OCI-LY1 (cell line): ENCODE data around the gene ZNFX1.

ENCODE experiments used
- H2AFZ ChIP-seq: fragments of 200-600 bp; sonication (generic), shearing (Covaris generic); 2 replicates; pipeline ENCODE4 v1.6.0; 2014; ENCODE audit warnings: antibody characterized with exemption, mild to moderate bottlenecking, low read length
- H3F3A ChIP-seq: fragments of 200-600 bp; sonication (generic), shearing (Covaris generic); 2 replicates; pipeline ENCODE4 v1.6.0; 2014; ENCODE audit warnings: mild to moderate bottlenecking, antibody characterized with exemption, low read length, moderate library complexity; ENCODE audit not compliant: insufficient read depth
- H3K27ac ChIP-seq: fragments of 200-600 bp; sonication (generic); 2 replicates; pipeline ENCODE4 v1.5.1; 2014; ENCODE audit warnings: low read length, mixed run types, mild to moderate bottlenecking, low read depth; ENCODE audit not compliant: poor library complexity, severe bottlenecking
- H3K27me3 ChIP-seq: fragments of 200-600 bp; sonication (generic); 2 replicates; pipeline ENCODE4 v1.6.0; 2014; ENCODE audit warnings: antibody characterized with exemption, mild to moderate bottlenecking, low read length, moderate library complexity; ENCODE audit not compliant: insufficient read depth
- H3K36me3 ChIP-seq: fragments of 200-600 bp; sonication (generic); 2 replicates; pipeline ENCODE4 v1.6.1; 2014; ENCODE audit warnings: mild to moderate bottlenecking, antibody characterized with exemption, low read length, moderate library complexity, mixed read lengths; ENCODE audit not compliant: insufficient read depth
- H3K4me1 ChIP-seq: fragments of 200-600 bp; sonication (generic); 2 replicates; pipeline ENCODE4 v1.5.1; 2014; ENCODE audit warnings: mild to moderate bottlenecking, low read length, moderate library complexity; ENCODE audit not compliant: insufficient read depth, severe bottlenecking
- H3K4me2 ChIP-seq: fragments of 200-600 bp; sonication (generic), shearing (Covaris generic); 2 replicates; pipeline ENCODE4 v1.6.1; 2014; ENCODE audit warnings: low read length
- H3K4me3 ChIP-seq: fragments of 200-600 bp; sonication (generic); 2 replicates; pipeline ENCODE4 v1.5.1; 2014; ENCODE audit warnings: low read length, low read depth, mild to moderate bottlenecking, mixed read lengths; ENCODE audit not compliant: poor library complexity, severe bottlenecking
- H3K79me2 ChIP-seq: fragments of 200-600 bp; shearing (Covaris generic); 2 replicates; pipeline ENCODE4 v1.6.1; 2016; ENCODE audit warnings: mixed run types, low read length, mixed read lengths; ENCODE audit not compliant: insufficient read depth
- H3K9ac ChIP-seq: fragments of 200-600 bp; sonication (generic), shearing (Covaris generic); 2 replicates; pipeline ENCODE4 v1.6.1; 2014; ENCODE audit warnings: mild to moderate bottlenecking, low read length, mixed read lengths
- H3K9me2 ChIP-seq: fragments of 200-600 bp; sonication (generic), shearing (Covaris generic); 2 replicates; pipeline ENCODE4 v1.6.1; 2014; ENCODE audit warnings: low read depth, mild to moderate bottlenecking, low read length, mixed read lengths
- H3K9me3 ChIP-seq: fragments of 200-600 bp; shearing (Covaris generic); 2 replicates; pipeline ENCODE4 v1.6.1; 2014; ENCODE audit warnings: low read length, mixed read lengths
- H4K20me1 ChIP-seq: fragments of 200-600 bp; sonication (generic), shearing (Covaris generic); 2 replicates; pipeline ENCODE4 v1.6.0; 2016; ENCODE audit warnings: mild to moderate bottlenecking, low read length; ENCODE audit not compliant: insufficient read depth
- CTCF ChIP-seq: fragments of 200-600 bp; sonication (generic), shearing (Covaris generic); IDR thresholded peaks from 2 replicates; pipeline ENCODE4 v1.5.1; 2017; ENCODE audit warnings: mild to moderate bottlenecking, antibody characterized with exemption, low read length, moderate library complexity, mixed read lengths
- EZH2 ChIP-seq: fragments of 200-600 bp; sonication (generic), shearing (Covaris generic); IDR thresholded peaks from 2 replicates; pipeline ENCODE4 v1.8.0; 2017; ENCODE audit warnings: borderline replicate concordance, mixed run types, mild to moderate bottlenecking, antibody characterized with exemption, low read length, moderate library complexity, mixed read lengths

ZNFX1 gene

GRCh38 chr20:49280463-49281058 is 2.7 kb upstream of the ZNFX1 start:
- peak overlapping the region; percentile 100; the same call in 1 of the 2 replicates for H3K9ac ChIP-seq
- H3F3A ChIP-seq = peaks cover 8% of the 10 kb centered on the region
- H3K4me2 ChIP-seq = peak overlapping the region; percentile 91
- no peaks in the 10 kb centered on the region for H4K20me1 ChIP-seq
- H3K36me3 ChIP-seq = peaks cover 76% of the 10 kb centered on the region
- H3K27ac ChIP-seq = peak overlapping the region; percentile 91
- no peaks in the 10 kb centered on the region for H3K9me2 ChIP-seq
- peaks cover 56% of the 10 kb centered on the region for H3K79me2 ChIP-seq
- peak overlapping the region; percentile 100 for H3K4me3 ChIP-seq
- H3K27me3 ChIP-seq = no peaks in the 10 kb centered on the region
- H3K4me1 ChIP-seq = peaks cover 67% of the 10 kb centered on the region
- no peak overlapping the region for H2AFZ ChIP-seq
- peaks cover 11% of the 10 kb centered on the region for H3K9me3 ChIP-seq
- TF ChIP-seq CTCF (no peak), EZH2 (no peak)

- TF ChIP-seq CTCF (no peak), EZH2 (no peak)
- Histone ChIP-seq H3K79me2 (peaks cover 51% of the 10 kb centered on the region), H3K27ac (peak overlapping the region; percentile 91), H2AFZ (no peak overlapping the region), H3K27me3 (no peaks in the 10 kb centered on the region), H4K20me1 (no peaks in the 10 kb centered on the region), H3K9ac (peak overlapping the region; percentile 100), H3K4me2 (peak overlapping the region; percentile 91), H3F3A (peaks cover 6% of the 10 kb centered on the region), H3K36me3 (peaks cover 75% of the 10 kb centered on the region), H3K9me2 (no peaks in the 10 kb centered on the region), H3K4me1 (peaks cover 62% of the 10 kb centered on the region), H3K4me3 (peak overlapping the region; percentile 100), H3K9me3 (peaks cover 11% of the 10 kb centered on the region)
These were observed 2.0 kb upstream of the ZNFX1 start for GRCh38 chr20:49279677-49280462.

GRCh38 chr20:49278818-49279676 is 1.2 kb upstream of the ZNFX1 start:
- Histone ChIP-seq H3K4me3 (peak overlapping the region; percentile 100), H2AFZ (no peak overlapping the region), H3K27me3 (no peaks in the 10 kb centered on the region), H3K27ac (peak overlapping the region; percentile 91), H3K9ac (peak overlapping the region; percentile 100), H3K79me2 (peaks cover 51% of the 10 kb centered on the region), H4K20me1 (no peaks in the 10 kb centered on the region), H3F3A (peaks cover 4% of the 10 kb centered on the region), H3K9me2 (no peaks in the 10 kb centered on the region), H3K9me3 (peaks cover 11% of the 10 kb centered on the region), H3K36me3 (peaks cover 67% of the 10 kb centered on the region), H3K4me2 (peak overlapping the region; percentile 91), H3K4me1 (peaks cover 62% of the 10 kb centered on the region)
- TF ChIP-seq EZH2 (no peak), CTCF (no peak)
